ENCODE measurements around the gene PISD. TPM values are rescaled to one million over a fixed set of nuclear protein-coding genes. Genes with fewer than 3 reads are reported as not detected.

The PISD gene
- total and polyA plus RNA-seq, 2 donors (not counting 1 experiment from before 2014, with no cell fraction given) = 21.1 to 25.6 TPM

- H3K4me1 ChIP-seq (ENCODE audit: control insufficient read depth, extremely low read depth, insufficient read depth, low read length) = peaks cover 12% of the 10 kb centered on the region
- DNase-seq (ENCODE audit: low read depth in 2 of 2) = no peak
- H3K79me2 ChIP-seq (ENCODE audit: control insufficient read depth, insufficient read depth, low read length) = peaks cover 77% of the 10 kb centered on the region
- H3K4me3 ChIP-seq (replicated peaks in 1 of 4; ENCODE audit: control extremely low read depth in 1 of 4, insufficient read depth in 1 of 4, low read depth in 3 of 4, low read length in 4 of 4) = no peak overlapping the region
- peaks cover 9% of the 10 kb centered on the region for H3K36me3 ChIP-seq (ENCODE audit: control insufficient read depth, insufficient read depth, low read length)
- TF ChIP-seq EZH2 (IDR thresholded peaks at IDR 0.05; ENCODE audit: low read length, missing control alignments) (no peak), CTCF (conservative IDR thresholded peaks at IDR 0.05 in 1 of 2, IDR thresholded peaks at IDR 0.05 in 1 of 2; ENCODE audit: low read depth in 1 of 2, low read length in 2 of 2) (no peak)
- no peaks in the 10 kb centered on the region for H3K9me3 ChIP-seq (ENCODE audit: control insufficient read depth, insufficient read depth, low read depth, low read length)
- H3K27me3 ChIP-seq (ENCODE audit: control insufficient read depth, insufficient read depth, low read length) = no peaks in the 10 kb centered on the region
- no peak overlapping the region for H3K27ac ChIP-seq (ENCODE audit: insufficient read depth, low read length)
- H2AFZ ChIP-seq (ENCODE audit: low read length) = no peak overlapping the region
- no peak overlapping the region for H3K4me2 ChIP-seq (ENCODE audit: extremely low read depth, insufficient read depth, low read length)
- H4K20me1 ChIP-seq (ENCODE audit: control insufficient read depth, extremely low read depth, insufficient read depth, low read length) = no peaks in the 10 kb centered on the region
- no peak overlapping the region for H3K9ac ChIP-seq (ENCODE audit: insufficient read depth, low read length)
Measured at GRCh38 chr22:31627223-31627731, 34.7 kb downstream of the PISD start.

GRCh38 chr22:31626427-31627150 is 35.4 kb downstream of the PISD start:
- H3K9ac ChIP-seq (ENCODE audit: insufficient read depth, low read length) = no peak overlapping the region
- H3K79me2 ChIP-seq (ENCODE audit: control insufficient read depth, insufficient read depth, low read length) = peaks cover 80% of the 10 kb centered on the region
- no peak overlapping the region for H3K27ac ChIP-seq (ENCODE audit: insufficient read depth, low read length)
- no peak overlapping the region for H3K4me3 ChIP-seq (replicated peaks in 1 of 4; ENCODE audit: control extremely low read depth in 1 of 4, insufficient read depth in 1 of 4, low read depth in 3 of 4, low read length in 4 of 4)
- H3K27me3 ChIP-seq (ENCODE audit: control insufficient read depth, insufficient read depth, low read length) = no peaks in the 10 kb centered on the region
- H3K4me2 ChIP-seq (ENCODE audit: extremely low read depth, insufficient read depth, low read length) = no peak overlapping the region
- no peak for DNase-seq (ENCODE audit: low read depth in 2 of 2)
- no peak overlapping the region for H2AFZ ChIP-seq (ENCODE audit: low read length)
- TF ChIP-seq EZH2 (IDR thresholded peaks at IDR 0.05; ENCODE audit: low read length, missing control alignments) (no peak), CTCF (conservative IDR thresholded peaks at IDR 0.05 in 1 of 2, IDR thresholded peaks at IDR 0.05 in 1 of 2; ENCODE audit: low read depth in 1 of 2, low read length in 2 of 2) (no peak)
- H3K9me3 ChIP-seq (ENCODE audit: control insufficient read depth, insufficient read depth, low read depth, low read length) = no peaks in the 10 kb centered on the region
- no peaks in the 10 kb centered on the region for H4K20me1 ChIP-seq (ENCODE audit: control insufficient read depth, extremely low read depth, insufficient read depth, low read length)
- H3K36me3 ChIP-seq (ENCODE audit: control insufficient read depth, insufficient read depth, low read length) = peaks cover 14% of the 10 kb centered on the region
- H3K4me1 ChIP-seq (ENCODE audit: control insufficient read depth, extremely low read depth, insufficient read depth, low read length) = peaks cover 12% of the 10 kb centered on the region

- peak in 1 of 2 donors; percentile 40 for DNase-seq (ENCODE audit: low read depth in 2 of 2)
- H3K79me2 ChIP-seq (ENCODE audit: control insufficient read depth, insufficient read depth, low read length) = peaks cover 78% of the 10 kb centered on the region
- H3K27ac ChIP-seq (ENCODE audit: insufficient read depth, low read length) = no peak overlapping the region
- H3K4me2 ChIP-seq (ENCODE audit: extremely low read depth, insufficient read depth, low read length) = no peak overlapping the region
- H3K9me3 ChIP-seq (ENCODE audit: control insufficient read depth, insufficient read depth, low read depth, low read length) = no peaks in the 10 kb centered on the region
- H2AFZ ChIP-seq (ENCODE audit: low read length) = no peak overlapping the region
- TF ChIP-seq CTCF (conservative IDR thresholded peaks at IDR 0.05 in 1 of 2, IDR thresholded peaks at IDR 0.05 in 1 of 2; ENCODE audit: low read depth in 1 of 2, low read length in 2 of 2) (no peak), EZH2 (IDR thresholded peaks at IDR 0.05; ENCODE audit: low read length, missing control alignments) (no peak)
- H3K4me3 ChIP-seq (replicated peaks in 1 of 4; ENCODE audit: control extremely low read depth in 1 of 4, insufficient read depth in 1 of 4, low read depth in 3 of 4, low read length in 4 of 4) = no peak overlapping the region
- peaks cover 19% of the 10 kb centered on the region for H3K36me3 ChIP-seq (ENCODE audit: control insufficient read depth, insufficient read depth, low read length)
- H4K20me1 ChIP-seq (ENCODE audit: control insufficient read depth, extremely low read depth, insufficient read depth, low read length) = no peaks in the 10 kb centered on the region
- H3K27me3 ChIP-seq (ENCODE audit: control insufficient read depth, insufficient read depth, low read length) = no peaks in the 10 kb centered on the region
- no peak overlapping the region for H3K9ac ChIP-seq (ENCODE audit: insufficient read depth, low read length)
- peaks cover 9% of the 10 kb centered on the region for H3K4me1 ChIP-seq (ENCODE audit: control insufficient read depth, extremely low read depth, insufficient read depth, low read length)
Measured at GRCh38 chr22:31625661-31626426, 36.2 kb downstream of the PISD start.
